ENCODE measurements around the gene SSH2.

- TF ChIP-seq, protein P1, sequence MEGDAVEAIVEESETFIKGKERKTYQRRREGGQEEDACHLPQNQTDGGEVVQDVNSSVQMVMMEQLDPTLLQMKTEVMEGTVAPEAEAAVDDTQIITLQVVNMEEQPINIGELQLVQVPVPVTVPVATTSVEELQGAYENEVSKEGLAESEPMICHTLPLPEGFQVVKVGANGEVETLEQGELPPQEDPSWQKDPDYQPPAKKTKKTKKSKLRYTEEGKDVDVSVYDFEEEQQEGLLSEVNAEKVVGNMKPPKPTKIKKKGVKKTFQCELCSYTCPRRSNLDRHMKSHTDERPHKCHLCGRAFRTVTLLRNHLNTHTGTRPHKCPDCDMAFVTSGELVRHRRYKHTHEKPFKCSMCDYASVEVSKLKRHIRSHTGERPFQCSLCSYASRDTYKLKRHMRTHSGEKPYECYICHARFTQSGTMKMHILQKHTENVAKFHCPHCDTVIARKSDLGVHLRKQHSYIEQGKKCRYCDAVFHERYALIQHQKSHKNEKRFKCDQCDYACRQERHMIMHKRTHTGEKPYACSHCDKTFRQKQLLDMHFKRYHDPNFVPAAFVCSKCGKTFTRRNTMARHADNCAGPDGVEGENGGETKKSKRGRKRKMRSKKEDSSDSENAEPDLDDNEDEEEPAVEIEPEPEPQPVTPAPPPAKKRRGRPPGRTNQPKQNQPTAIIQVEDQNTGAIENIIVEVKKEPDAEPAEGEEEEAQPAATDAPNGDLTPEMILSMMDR (IDR thresholded peaks at IDR 0.05; ENCODE audit: poor library complexity): no peak
- no peak for TF ChIP-seq EZH2phosphoT487 (IDR thresholded peaks at IDR 0.05; ENCODE audit: low read depth, severe bottlenecking, unreplicated experiment)
- no peak for TF ChIP-seq EZH2 (IDR thresholded peaks at IDR 0.05; ENCODE audit: borderline replicate concordance)
These were observed 67.9 kb downstream of the SSH2 start for GRCh38 chr17:29862127-29862526.
